Ishikawa (cell line): ENCODE measurements around the gene FFAR3.

Experiments
- CEBPB ChIP-seq: IDR thresholded peaks from 2 replicates; pipeline ENCODE4 v1.6.1; 2012
- CREB1 ChIP-seq: IDR thresholded peaks from 2 replicates; pipeline ENCODE4 v1.6.1; 2012; ENCODE audit warnings: low read depth
- EGR1 ChIP-seq: IDR thresholded peaks from 2 replicates; pipeline ENCODE4 v1.6.1; 2012
- EP300 ChIP-seq: IDR thresholded peaks from 2 replicates; pipeline ENCODE4 v1.6.1; 2012; ENCODE audit warnings: borderline replicate concordance
- FOXM1 ChIP-seq: IDR thresholded peaks from 2 replicates; pipeline ENCODE4 v1.6.1; 2012; ENCODE audit warnings: low read depth, borderline replicate concordance
- NFIC ChIP-seq: IDR thresholded peaks from 2 replicates; pipeline ENCODE4 v1.6.1; 2012
- RAD21 ChIP-seq: IDR thresholded peaks from 2 replicates; pipeline ENCODE4 v1.6.1; 2012; ENCODE audit warnings: low read depth
- TAF1 ChIP-seq: IDR thresholded peaks from 2 replicates; pipeline ENCODE4 v1.6.1; 2012; ENCODE audit warnings: low read depth, mild to moderate bottlenecking
- TCF12 ChIP-seq: IDR thresholded peaks from 2 replicates; pipeline ENCODE4 v1.6.1; 2012; ENCODE audit warnings: low read depth
- USF1 ChIP-seq: IDR thresholded peaks from 2 replicates; pipeline ENCODE4 v1.6.1; 2012
- YY1 ChIP-seq: IDR thresholded peaks from 2 replicates; pipeline ENCODE4 v1.6.1; 2012; ENCODE audit warnings: low read depth
- ZBTB7A ChIP-seq: IDR thresholded peaks from 2 replicates; pipeline ENCODE4 v1.6.1; 2012; ENCODE audit warnings: low read depth
- TF ChIP-seq, protein P1 (sequence below): IDR thresholded peaks from 2 replicates; pipeline ENCODE4 v1.6.1; 2012; ENCODE audit warnings: low read depth, mild to moderate bottlenecking
- TF ChIP-seq, protein P2 (sequence below): IDR thresholded peaks from 2 replicates; pipeline ENCODE4 v1.6.1; 2012

DNA sequence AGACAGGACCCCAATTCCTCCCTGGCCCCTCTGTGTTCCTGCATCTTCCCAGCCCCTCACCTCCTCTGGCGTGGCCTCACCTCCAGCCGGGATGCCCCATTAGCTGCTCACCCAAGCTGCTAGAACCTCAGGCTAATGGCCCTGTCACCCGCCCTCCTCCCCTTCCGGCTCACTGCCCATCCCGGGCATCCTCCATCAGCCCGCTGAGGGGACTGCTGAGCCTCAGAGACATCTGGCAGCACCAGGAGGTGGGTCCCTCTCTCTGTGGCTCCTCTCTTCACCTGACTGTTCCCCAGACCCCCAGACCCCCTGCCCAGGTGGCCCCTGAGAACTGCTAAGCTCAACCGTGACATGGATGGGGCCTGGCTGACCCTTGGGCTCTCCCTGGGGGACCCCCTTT, 7.7 kb upstream of the FFAR3 start:
- TF ChIP-seq USF1: no peak
- no peak for TF ChIP-seq NFIC
- no peak for TF ChIP-seq EGR1
- TF ChIP-seq, protein P1, sequence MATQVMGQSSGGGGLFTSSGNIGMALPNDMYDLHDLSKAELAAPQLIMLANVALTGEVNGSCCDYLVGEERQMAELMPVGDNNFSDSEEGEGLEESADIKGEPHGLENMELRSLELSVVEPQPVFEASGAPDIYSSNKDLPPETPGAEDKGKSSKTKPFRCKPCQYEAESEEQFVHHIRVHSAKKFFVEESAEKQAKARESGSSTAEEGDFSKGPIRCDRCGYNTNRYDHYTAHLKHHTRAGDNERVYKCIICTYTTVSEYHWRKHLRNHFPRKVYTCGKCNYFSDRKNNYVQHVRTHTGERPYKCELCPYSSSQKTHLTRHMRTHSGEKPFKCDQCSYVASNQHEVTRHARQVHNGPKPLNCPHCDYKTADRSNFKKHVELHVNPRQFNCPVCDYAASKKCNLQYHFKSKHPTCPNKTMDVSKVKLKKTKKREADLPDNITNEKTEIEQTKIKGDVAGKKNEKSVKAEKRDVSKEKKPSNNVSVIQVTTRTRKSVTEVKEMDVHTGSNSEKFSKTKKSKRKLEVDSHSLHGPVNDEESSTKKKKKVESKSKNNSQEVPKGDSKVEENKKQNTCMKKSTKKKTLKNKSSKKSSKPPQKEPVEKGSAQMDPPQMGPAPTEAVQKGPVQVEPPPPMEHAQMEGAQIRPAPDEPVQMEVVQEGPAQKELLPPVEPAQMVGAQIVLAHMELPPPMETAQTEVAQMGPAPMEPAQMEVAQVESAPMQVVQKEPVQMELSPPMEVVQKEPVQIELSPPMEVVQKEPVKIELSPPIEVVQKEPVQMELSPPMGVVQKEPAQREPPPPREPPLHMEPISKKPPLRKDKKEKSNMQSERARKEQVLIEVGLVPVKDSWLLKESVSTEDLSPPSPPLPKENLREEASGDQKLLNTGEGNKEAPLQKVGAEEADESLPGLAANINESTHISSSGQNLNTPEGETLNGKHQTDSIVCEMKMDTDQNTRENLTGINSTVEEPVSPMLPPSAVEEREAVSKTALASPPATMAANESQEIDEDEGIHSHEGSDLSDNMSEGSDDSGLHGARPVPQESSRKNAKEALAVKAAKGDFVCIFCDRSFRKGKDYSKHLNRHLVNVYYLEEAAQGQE: no peak
- no peak for TF ChIP-seq YY1
- TF ChIP-seq FOXM1: no peak
- TF ChIP-seq EP300: no peak
- TF ChIP-seq, protein P2, sequence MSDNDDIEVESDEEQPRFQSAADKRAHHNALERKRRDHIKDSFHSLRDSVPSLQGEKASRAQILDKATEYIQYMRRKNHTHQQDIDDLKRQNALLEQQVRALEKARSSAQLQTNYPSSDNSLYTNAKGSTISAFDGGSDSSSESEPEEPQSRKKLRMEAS: no peak
- TF ChIP-seq ZBTB7A: no peak
- no peak for TF ChIP-seq TAF1
- no peak for TF ChIP-seq CEBPB
- no peak for TF ChIP-seq RAD21
- TF ChIP-seq CREB1: no peak
- no peak for TF ChIP-seq TCF12
